OCI-LY7 (cell line): ENCODE results near the gene ABCA2.

ENCODE experiments used
- CTCF ChIP-seq: fragments of 200-600 bp; sonication (generic); conservative IDR thresholded peaks from 2 replicates; pipeline ENCODE4 v1.5.1; 2014; ENCODE audit warnings: mild to moderate bottlenecking, antibody characterized with exemption, low read length, moderate library complexity, mixed read lengths
- EZH2phosphoT487 ChIP-seq: fragments of 200-600 bp; sonication (generic); IDR thresholded peaks from 2 replicates; pipeline ENCODE4 v1.6.1; 2018; ENCODE audit warnings: low read depth, borderline replicate concordance, mild to moderate bottlenecking, mixed run types, antibody characterized with exemption, low read length, moderate library complexity, mixed read lengths

GRCh38 chr9:136988872-136989271, 39.2 kb downstream of the ABCA2 start:
- TF ChIP-seq CTCF (no peak), EZH2phosphoT487 (no peak)
